Panc1 (cell line): ENCODE measurements around the gene TRIO. TPM values are rescaled to one million over a fixed set of nuclear protein-coding genes. Genes with fewer than 3 reads are reported as not detected.

Source experiments
- ATAC-seq: fragments of 200-7000 bp; cut with Tn5 transposase; 2 replicates; pipeline ENCODE4 v1.9.1; 2020; ENCODE audit warnings: mild to moderate bottlenecking, moderate library complexity
- BruUV-seq: library from RNA; stranded (reverse); fragments of 400-500 nt; replicated peaks from 2 replicates; lab custom pipeline; 2021; lab: Mats Ljungman, UMichigan
- CTCF ChIA-PET: fragments of 300-600 bp; sonication (Branson Sonifier 250); formaldehyde crosslinking; loops from one replicate; lab custom pipeline; 2022; ENCODE audit warnings: antibody characterized with exemption; lab: Charles Lee
- POLR2A ChIA-PET: fragments of 300-600 bp; sonication (Branson Sonifier 250); formaldehyde crosslinking; loops from one replicate; lab custom pipeline; 2022; ENCODE audit warnings: antibody characterized with exemption; lab: Charles Lee
- DNase-seq: peaks from one replicate; pipeline ENCODE4 v3.0.0-alpha.2; 2010; ENCODE audit warnings: low read depth, low spot score
- H3K27ac ChIP-seq: 2 replicates; pipeline ENCODE4 v1.5.1; 2011; ENCODE audit warnings: mild to moderate bottlenecking, low read length, inconsistent platforms
- H3K27me3 ChIP-seq: fragments of 200-500 bp; sonication (Bioruptor generic); 2 replicates; pipeline ENCODE4 v1.6.0; 2014; ENCODE audit warnings: low read length, inconsistent platforms; ENCODE audit not compliant: control insufficient read depth, insufficient read depth
- H3K36me3 ChIP-seq: fragments of 200-500 bp; sonication (Bioruptor generic); 2 replicates; pipeline ENCODE4 v1.5.1; 2014; ENCODE audit warnings: inconsistent platforms, mild to moderate bottlenecking, low read length, moderate library complexity; ENCODE audit not compliant: control insufficient read depth, insufficient read depth
- H3K4me1 ChIP-seq: 2 replicates; pipeline ENCODE4 v1.5.1; 2011; ENCODE audit warnings: inconsistent platforms, mild to moderate bottlenecking, low read length, moderate library complexity; ENCODE audit not compliant: control insufficient read depth, insufficient read depth
- H3K4me3 ChIP-seq, 2 experiments: 2 replicates each; pipeline ENCODE4 v1.5.1; 2011 to 2012; ENCODE audit warnings: low read depth in 2 of 2, low read length in 2 of 2, mild to moderate bottlenecking in 2 of 2, inconsistent platforms in 1 of 2, moderate library complexity in 1 of 2
- H3K9me3 ChIP-seq: fragments of 200-500 bp; sonication (Bioruptor generic); 2 replicates; pipeline ENCODE4 v1.5.1; 2014; ENCODE audit warnings: low read depth, mild to moderate bottlenecking, inconsistent platforms, low read length, moderate library complexity; ENCODE audit not compliant: control insufficient read depth, insufficient read depth
- CTCF ChIP-seq: fragments of 450-650 bp; IDR thresholded peaks from 2 replicates; pipeline ENCODE4 v1.5.1; 2017; ENCODE audit warnings: mild to moderate bottlenecking
- POLR2AphosphoS5 ChIP-seq: IDR thresholded peaks from 2 replicates; pipeline ENCODE4 v1.6.1; 2012; ENCODE audit warnings: mild to moderate bottlenecking, low read depth, low read length, moderate library complexity
- SIN3A ChIP-seq: IDR thresholded peaks from 2 replicates; pipeline ENCODE4 v1.6.1; 2012; ENCODE audit warnings: low read depth, mild to moderate bottlenecking, low read length, moderate library complexity, borderline replicate concordance; ENCODE audit not compliant: insufficient read depth
- TCF7L2 ChIP-seq: IDR thresholded peaks from 2 replicates; pipeline ENCODE4 v1.6.1; 2011; ENCODE audit warnings: mild to moderate bottlenecking, low read depth, low read length, inconsistent platforms
- in situ Hi-C: cut with HindIII; loops from 2 replicates; pipeline ENCODE4 v1.10.0; 2016; ENCODE audit warnings: low sequenced_read_pairs, low pct_unique_long_range_greater_than_20kb
- intact Hi-C: fragments of 100-400 bp; cut with micrococcal nuclease; formaldehyde crosslinking; loops from one replicate; pipeline ENCODE4 v1.10.0; 2022; ENCODE audit not compliant: unreplicated experiment
- total RNA-seq: library from RNA; stranded (reverse); gene quantifications from one replicate; pipeline ENCODE4 v1.2.1, GENCODE V29; 2021; ENCODE audit not compliant: unreplicated experiment
- TF ChIP-seq, protein P1 (sequence below), 2 experiments: IDR thresholded peaks; 2 replicates each; pipeline ENCODE4 v1.6.1; 2011 to 2012; ENCODE audit warnings: low read depth in 2 of 2, control low read depth in 1 of 2, low read length in 1 of 2, mild to moderate bottlenecking in 1 of 2, moderate library complexity in 1 of 2; ENCODE audit not compliant: insufficient read depth in 1 of 2

The TRIO gene
- total RNA-seq, 1 experiment from 2014 or later: 349 TPM

DNA sequence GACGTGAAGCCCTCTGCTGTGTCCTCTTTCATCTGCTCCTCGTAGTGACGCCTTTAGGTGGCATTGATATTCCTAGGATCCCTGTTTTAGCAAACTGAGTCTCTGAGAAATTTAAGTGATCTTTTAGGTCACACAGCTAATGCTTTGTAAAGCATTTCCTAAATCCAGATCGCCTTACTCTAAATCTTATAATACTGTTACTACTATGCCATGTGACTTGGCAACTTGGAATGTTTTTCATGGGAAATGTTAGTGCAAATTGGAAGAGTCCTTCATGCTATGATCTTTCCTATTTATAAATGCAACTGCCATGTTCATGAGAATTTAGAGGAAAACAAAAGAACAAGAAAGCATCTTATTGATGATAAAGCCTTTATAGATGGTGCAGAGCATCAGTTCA is 212.2 kb downstream of the TRIO start:
- Histone ChIP-seq H3K36me3 (peaks cover 43% of the 10 kb centered on the region), H3K4me1 (peaks cover 9% of the 10 kb centered on the region), H3K4me3 (no peak overlapping the region), H3K9me3 (no peaks in the 10 kb centered on the region), H3K27ac (no peak overlapping the region), H3K27me3 (no peaks in the 10 kb centered on the region)
- in situ Hi-C loops (no loop called here), intact Hi-C loops (no loop called here)
- no TSS peak for BruUV-seq
- ATAC-seq (no peak), DNase-seq (no peak)
- no peak for TF ChIP-seq TCF7L2
- no peak for TF ChIP-seq SIN3A
- no peak for TF ChIP-seq CTCF
- no peak for TF ChIP-seq POLR2AphosphoS5
- TF ChIP-seq, protein P1, sequence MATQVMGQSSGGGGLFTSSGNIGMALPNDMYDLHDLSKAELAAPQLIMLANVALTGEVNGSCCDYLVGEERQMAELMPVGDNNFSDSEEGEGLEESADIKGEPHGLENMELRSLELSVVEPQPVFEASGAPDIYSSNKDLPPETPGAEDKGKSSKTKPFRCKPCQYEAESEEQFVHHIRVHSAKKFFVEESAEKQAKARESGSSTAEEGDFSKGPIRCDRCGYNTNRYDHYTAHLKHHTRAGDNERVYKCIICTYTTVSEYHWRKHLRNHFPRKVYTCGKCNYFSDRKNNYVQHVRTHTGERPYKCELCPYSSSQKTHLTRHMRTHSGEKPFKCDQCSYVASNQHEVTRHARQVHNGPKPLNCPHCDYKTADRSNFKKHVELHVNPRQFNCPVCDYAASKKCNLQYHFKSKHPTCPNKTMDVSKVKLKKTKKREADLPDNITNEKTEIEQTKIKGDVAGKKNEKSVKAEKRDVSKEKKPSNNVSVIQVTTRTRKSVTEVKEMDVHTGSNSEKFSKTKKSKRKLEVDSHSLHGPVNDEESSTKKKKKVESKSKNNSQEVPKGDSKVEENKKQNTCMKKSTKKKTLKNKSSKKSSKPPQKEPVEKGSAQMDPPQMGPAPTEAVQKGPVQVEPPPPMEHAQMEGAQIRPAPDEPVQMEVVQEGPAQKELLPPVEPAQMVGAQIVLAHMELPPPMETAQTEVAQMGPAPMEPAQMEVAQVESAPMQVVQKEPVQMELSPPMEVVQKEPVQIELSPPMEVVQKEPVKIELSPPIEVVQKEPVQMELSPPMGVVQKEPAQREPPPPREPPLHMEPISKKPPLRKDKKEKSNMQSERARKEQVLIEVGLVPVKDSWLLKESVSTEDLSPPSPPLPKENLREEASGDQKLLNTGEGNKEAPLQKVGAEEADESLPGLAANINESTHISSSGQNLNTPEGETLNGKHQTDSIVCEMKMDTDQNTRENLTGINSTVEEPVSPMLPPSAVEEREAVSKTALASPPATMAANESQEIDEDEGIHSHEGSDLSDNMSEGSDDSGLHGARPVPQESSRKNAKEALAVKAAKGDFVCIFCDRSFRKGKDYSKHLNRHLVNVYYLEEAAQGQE (IDR thresholded peaks at IDR 0.05; ENCODE audit: insufficient read depth in 1 of 2, low read depth in 2 of 2, low read length in 1 of 2): no peak
- ChIA-PET POLR2A (no interaction called here), CTCF (interaction anchor here (0.6 kb wide), 1 partner anchor 16 kb away, joined by 3 read pairs; no protein-coding TSS in a partner anchor)

- no peaks in the 10 kb centered on the region for H3K27me3 ChIP-seq
- no peaks in the 10 kb centered on the region for H3K9me3 ChIP-seq
- in situ Hi-C loops: no loop called here
- TF ChIP-seq, protein P1 (IDR thresholded peaks at IDR 0.05; ENCODE audit: insufficient read depth in 1 of 2, low read depth in 2 of 2, low read length in 1 of 2): no peak
- TF ChIP-seq TCF7L2 (no peak), POLR2AphosphoS5 (no peak), CTCF (no peak), SIN3A (no peak)
- ChIA-PET CTCF (no interaction called here), POLR2A (no interaction called here)
- DNase-seq: no peak
- peaks cover 9% of the 10 kb centered on the region for H3K4me1 ChIP-seq
- H3K36me3 ChIP-seq: peaks cover 48% of the 10 kb centered on the region
- H3K4me3 ChIP-seq: no peak overlapping the region
- no TSS peak for BruUV-seq
- intact Hi-C loops: no loop called here
- H3K27ac ChIP-seq: no peak overlapping the region
- ATAC-seq: no peak
Measured at GRCh38 chr5:14356305-14356704, 213.2 kb downstream of the TRIO start.
